Right lobe of liver (tissue), 6 donors: ENCODE measurements around the gene SNX30. TPM values are rescaled to one million over a fixed set of nuclear protein-coding genes. Genes with fewer than 3 reads are reported as not detected.

Source experiments
- ATAC-seq, 4 donors: fragments of 200-7000 bp; cut with Tn5 transposase; one replicate each; pipeline ENCODE4 v1.9.1; 2020; ENCODE audit warnings: mild to moderate bottlenecking in 4 of 4, moderate library complexity in 4 of 4
- DNase-seq, 3 donors: peaks; one replicate each; pipeline ENCODE4 v3.0.0-alpha.2; 2020
- H3K27ac ChIP-seq, 3 donors: fragments of 200-600 bp; one replicate each; pipeline ENCODE4 v1.8.0; 2022
- H3K27me3 ChIP-seq, 2 donors: fragments of 200-600 bp; one replicate each; pipeline ENCODE4 v1.8.0; 2022
- H3K36me3 ChIP-seq, 4 donors: fragments of 200-600 bp; sonication (generic) in 1 of 4; one replicate each; pipeline versions ENCODE4 v1.5.1 to v1.8.0; 2017 to 2022; ENCODE audit warnings: control low read depth in 1 of 4
- H3K4me1 ChIP-seq, 4 donors: fragments of 200-600 bp; sonication (generic) in 1 of 4; one replicate each; pipeline versions ENCODE4 v1.5.1 to v1.8.0; 2017 to 2022; ENCODE audit warnings: control low read depth in 1 of 4
- H3K4me3 ChIP-seq, 3 donors: fragments of 200-600 bp; one replicate each; pipeline ENCODE4 v1.8.0; 2022
- H3K9me3 ChIP-seq, 4 donors: fragments of 200-600 bp; sonication (generic) in 1 of 4; one replicate each; pipeline versions ENCODE4 v1.5.1 to v1.8.0; 2017 to 2022; ENCODE audit warnings: control low read depth in 1 of 4
- POLR2A ChIP-seq: fragments of 450-650 bp; IDR thresholded peaks from one replicate; pipeline ENCODE4 v1.6.1; 2017; ENCODE audit warnings: antibody characterized with exemption, mild to moderate bottlenecking
- WGBS: methylation state at CpG from one replicate; pipeline ENCODE4 v1.1.6; 2018; ENCODE audit warnings: low coverage, low lambda C conversion rate; ENCODE audit not compliant: insufficient coverage; ENCODE audit errors: missing lambda C conversion rate; 5-methylcytosine and 5-hydroxymethylcytosine counted together
- intact Hi-C, 2 donors: fragments of 100-400 bp; cut with DNase I; formaldehyde crosslinking; loops; one replicate each; pipeline versions ENCODE4 v1.11.2 to v1.14.1; 2022
- total RNA-seq, 6 experiments: library from RNA; depleted of rRNA in 2 of 6; stranded (reverse); fragments of >200 nt in 2 of 6; fragmentation: NEBNext Ultra II Directional in 3 of 6; extraction: Animal tissue kit (Norgen Biotek cat#: 25700) in 3 of 6; gene quantifications; one replicate each; pipeline versions ENCODE4 v1.1.0 to v1.2.4, GENCODE V29; 2016 to 2023
- TF ChIP-seq, protein P1 (sequence below), 4 donors: fragments of 200-600 bp in 3 of 4; fragments of 450-650 bp in 1 of 4; IDR thresholded peaks; one replicate each; pipeline versions ENCODE4 v1.5.1 to v1.8.0; 2016 to 2022; ENCODE audit warnings: antibody characterized with exemption in 4 of 4, mild to moderate bottlenecking in 2 of 4
- donor health status: DM: no; HTN: yes; CAD: no.
- donor health status: DM: no; HTN: no; CAD: no.
- donor health status: DM: no; HTN: no; CAD: no.
- donor health status: DM: no; HTN: yes; CAD: no.
- donor health status: DM: no; HTN: yes; CAD: no.

The SNX30 gene
- total RNA-seq, 6 experiments from 2014 or later: 5.2 to 9.0 (median 7.5) TPM

DNA sequence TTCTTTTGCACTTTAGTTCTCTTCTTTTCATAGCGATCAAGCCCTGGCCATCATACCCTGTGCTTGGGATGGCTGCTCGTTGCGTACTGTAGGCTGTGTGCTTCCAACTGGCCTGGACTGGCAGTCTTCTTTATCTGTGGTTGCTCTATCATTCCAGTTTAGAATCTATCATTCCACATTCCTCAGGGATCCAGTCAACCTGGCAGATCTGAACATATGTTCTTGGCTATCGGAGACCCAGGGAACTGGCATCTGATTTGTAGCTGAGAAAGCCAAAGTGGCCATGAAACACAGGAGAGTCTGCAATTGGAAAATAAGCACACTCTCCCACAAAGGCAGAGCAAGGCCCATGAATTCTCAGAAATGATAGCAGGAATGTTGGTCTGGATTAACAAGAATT lies 162.8 kb downstream of the SNX30 start:
- no peaks in the 10 kb centered on the region for H3K36me3 ChIP-seq
- DNase-seq: no peak
- H3K27ac ChIP-seq: no peak overlapping the region
- ATAC-seq: no peak
- 80% methylated on average over 3 of the region's 4 CpGs for WGBS
- no peak overlapping the region for H3K4me3 ChIP-seq
- intact Hi-C loops: no loop called here
- H3K4me1 ChIP-seq: no peaks in the 10 kb centered on the region
- no peaks in the 10 kb centered on the region for H3K27me3 ChIP-seq
- TF ChIP-seq, protein P1, sequence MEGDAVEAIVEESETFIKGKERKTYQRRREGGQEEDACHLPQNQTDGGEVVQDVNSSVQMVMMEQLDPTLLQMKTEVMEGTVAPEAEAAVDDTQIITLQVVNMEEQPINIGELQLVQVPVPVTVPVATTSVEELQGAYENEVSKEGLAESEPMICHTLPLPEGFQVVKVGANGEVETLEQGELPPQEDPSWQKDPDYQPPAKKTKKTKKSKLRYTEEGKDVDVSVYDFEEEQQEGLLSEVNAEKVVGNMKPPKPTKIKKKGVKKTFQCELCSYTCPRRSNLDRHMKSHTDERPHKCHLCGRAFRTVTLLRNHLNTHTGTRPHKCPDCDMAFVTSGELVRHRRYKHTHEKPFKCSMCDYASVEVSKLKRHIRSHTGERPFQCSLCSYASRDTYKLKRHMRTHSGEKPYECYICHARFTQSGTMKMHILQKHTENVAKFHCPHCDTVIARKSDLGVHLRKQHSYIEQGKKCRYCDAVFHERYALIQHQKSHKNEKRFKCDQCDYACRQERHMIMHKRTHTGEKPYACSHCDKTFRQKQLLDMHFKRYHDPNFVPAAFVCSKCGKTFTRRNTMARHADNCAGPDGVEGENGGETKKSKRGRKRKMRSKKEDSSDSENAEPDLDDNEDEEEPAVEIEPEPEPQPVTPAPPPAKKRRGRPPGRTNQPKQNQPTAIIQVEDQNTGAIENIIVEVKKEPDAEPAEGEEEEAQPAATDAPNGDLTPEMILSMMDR (IDR thresholded peaks at IDR 0.05): no peak
- TF ChIP-seq POLR2A: no peak
- no peaks in the 10 kb centered on the region for H3K9me3 ChIP-seq

DNA sequence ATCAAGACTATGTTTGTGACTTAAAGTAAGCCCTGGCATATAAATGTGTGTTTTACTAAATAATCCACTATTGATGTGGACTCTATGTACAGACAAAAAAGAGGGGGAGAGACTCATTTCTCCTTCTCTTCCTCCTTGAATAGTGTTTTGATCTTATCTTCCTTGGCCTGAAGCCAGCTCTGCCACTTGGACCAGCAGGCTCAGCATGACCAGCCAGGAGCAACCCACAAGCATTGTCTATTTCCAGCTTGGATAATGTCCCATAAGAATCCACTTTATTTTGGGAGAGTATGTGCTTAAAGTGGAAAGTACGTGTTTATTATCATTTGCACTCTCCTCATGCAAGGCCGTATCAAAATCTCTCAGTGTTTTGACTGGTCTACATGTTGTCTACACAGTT lies 164.0 kb downstream of the SNX30 start:
- Histone ChIP-seq H3K27ac (no peak overlapping the region), H3K36me3 (no peaks in the 10 kb centered on the region), H3K27me3 (no peaks in the 10 kb centered on the region), H3K4me3 (no peak overlapping the region), H3K4me1 (no peaks in the 10 kb centered on the region), H3K9me3 (no peaks in the 10 kb centered on the region)
- TF ChIP-seq POLR2A: no peak
- TF ChIP-seq, protein P1 (IDR thresholded peaks at IDR 0.05): no peak
- WGBS: 86% methylated on average over 2 of the region's 2 CpGs
- ATAC-seq (no peak), DNase-seq (no peak)
- intact Hi-C loops: no loop called here

DNA sequence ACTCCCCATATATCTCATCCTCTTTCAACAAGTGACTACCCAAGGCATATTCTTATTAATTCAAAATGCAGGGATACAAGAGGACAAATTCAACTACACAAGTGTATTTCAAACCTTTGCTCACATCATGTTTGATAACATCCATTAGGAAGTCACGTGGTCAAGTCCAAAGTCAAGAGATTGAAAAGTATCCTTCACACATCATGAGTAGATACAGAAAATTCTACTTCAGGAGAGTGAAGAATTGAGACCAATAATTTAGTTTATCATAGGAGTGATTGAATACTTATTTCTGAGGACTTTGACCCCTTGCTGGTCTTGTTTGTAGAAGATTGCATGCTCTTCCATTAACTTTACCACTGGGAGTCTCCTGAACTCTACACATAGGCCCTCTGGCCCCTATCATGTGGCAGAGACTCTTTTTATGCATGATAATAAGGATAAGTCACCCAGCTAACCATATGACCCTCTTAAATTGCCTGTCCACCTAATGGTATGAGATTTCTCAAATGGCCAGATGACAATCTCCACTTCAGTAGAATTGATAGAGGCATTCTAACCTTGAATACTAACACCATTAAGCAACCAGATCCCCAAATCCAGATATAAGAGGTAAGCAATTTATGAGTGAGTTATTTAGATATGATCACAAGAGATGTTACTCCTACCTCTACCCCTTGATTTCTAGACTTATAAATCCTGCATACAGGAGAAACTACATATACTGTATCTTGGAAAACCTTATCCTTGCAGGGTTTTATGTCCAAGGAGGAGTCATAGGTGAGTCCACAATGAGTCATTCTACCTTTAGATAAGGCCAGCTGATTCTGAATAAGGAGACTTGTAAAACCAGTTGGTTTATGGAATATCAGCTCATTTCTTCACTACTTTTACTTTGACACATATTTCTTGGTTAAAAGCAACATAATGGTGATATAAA lies 166.8 kb downstream of the SNX30 start:
- intact Hi-C loops: no loop called here
- no peak overlapping the region for H3K4me3 ChIP-seq
- TF ChIP-seq POLR2A: no peak
- TF ChIP-seq, protein P1 (IDR thresholded peaks at IDR 0.05): no peak
- DNase-seq: no peak
- ATAC-seq: no peak
- no peaks in the 10 kb centered on the region for H3K4me1 ChIP-seq
- WGBS: 33% methylated on average over 1 of the region's 1 CpG
- H3K9me3 ChIP-seq: no peaks in the 10 kb centered on the region
- H3K27ac ChIP-seq: no peak overlapping the region
- no peaks in the 10 kb centered on the region for H3K27me3 ChIP-seq
- no peaks in the 10 kb centered on the region for H3K36me3 ChIP-seq

DNA sequence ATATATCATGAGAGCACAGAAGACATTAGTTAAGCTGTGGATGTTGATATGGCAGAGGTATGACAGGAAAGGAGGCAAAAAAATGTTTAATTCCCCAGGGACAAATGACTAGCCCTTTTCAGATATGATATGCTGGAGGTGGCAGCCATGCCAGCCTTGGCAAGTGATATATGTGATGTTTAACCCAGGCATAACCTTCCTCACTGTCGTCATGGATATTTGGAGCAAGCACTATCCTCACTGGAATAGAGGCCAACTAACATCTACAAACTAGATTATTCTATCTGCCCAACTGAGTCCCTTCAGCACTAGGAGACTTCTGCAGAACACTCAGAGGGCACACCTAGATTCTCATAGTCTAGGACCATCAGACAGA lies 167.4 kb downstream of the SNX30 start:
- H3K9me3 ChIP-seq: no peaks in the 10 kb centered on the region
- no peak overlapping the region for H3K4me3 ChIP-seq
- WGBS: 40% methylated on average over 1 of the region's 1 CpG
- H3K36me3 ChIP-seq: no peaks in the 10 kb centered on the region
- no peaks in the 10 kb centered on the region for H3K4me1 ChIP-seq
- ATAC-seq (no peak), DNase-seq (no peak)
- intact Hi-C loops: no loop called here
- no peak overlapping the region for H3K27ac ChIP-seq
- no peaks in the 10 kb centered on the region for H3K27me3 ChIP-seq
- no peak for TF ChIP-seq POLR2A
- TF ChIP-seq, protein P1 (IDR thresholded peaks at IDR 0.05): no peak
